Endometrium (tissue), 2 donors: ENCODE measurements around the gene COL26A1.
"Not testable (repeated sequence)": the region's sequence is repeated elsewhere in the genome, so short reads cannot be mapped to it uniquely, and the experiment has no call there.

Experiments
- FAIRE-seq: peaks from 2 replicates; lab custom pipeline; 2012; peaks lifted over from hg19 to GRCh38; lab: Jason Lieb, UNC
- donor health status: control.
- donor health status: control.

Gene COL26A1

DNA sequence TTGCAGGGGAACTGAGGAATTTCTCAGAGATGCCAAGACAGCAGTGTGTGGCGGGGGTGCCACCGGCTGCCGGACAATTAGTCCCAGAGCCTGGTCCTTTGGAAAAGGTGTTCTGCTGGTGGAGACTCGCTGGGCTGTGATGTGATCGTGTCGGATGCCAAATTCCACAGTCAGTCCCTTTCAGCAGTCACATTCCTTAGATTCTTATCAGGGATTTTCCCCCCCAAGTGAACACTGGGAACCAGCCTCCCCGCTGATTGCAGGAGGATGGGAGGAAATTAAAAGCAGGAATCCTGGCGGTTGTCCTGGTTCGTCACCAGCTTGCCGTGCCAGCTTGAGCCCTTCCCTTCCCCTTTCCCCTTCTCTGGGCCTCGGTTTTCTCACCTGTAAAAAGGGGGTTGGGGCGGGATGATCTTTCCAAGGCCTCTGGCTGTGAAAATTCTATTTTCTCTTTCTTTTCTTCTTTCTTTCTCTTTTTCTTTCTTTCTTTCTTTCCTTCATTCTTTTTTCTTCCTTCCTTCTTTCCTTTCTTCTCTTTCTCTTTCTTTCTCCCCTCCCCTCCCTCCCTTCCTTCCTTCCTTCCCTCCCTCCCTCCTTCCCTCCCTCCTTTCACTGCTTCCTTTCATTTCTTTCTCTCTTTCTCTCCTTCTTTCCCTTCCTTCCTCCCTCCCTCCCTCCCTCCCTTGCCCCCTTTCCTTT is 39.6 kb downstream of the COL26A1 start:
- FAIRE-seq, result no peak

DNA sequence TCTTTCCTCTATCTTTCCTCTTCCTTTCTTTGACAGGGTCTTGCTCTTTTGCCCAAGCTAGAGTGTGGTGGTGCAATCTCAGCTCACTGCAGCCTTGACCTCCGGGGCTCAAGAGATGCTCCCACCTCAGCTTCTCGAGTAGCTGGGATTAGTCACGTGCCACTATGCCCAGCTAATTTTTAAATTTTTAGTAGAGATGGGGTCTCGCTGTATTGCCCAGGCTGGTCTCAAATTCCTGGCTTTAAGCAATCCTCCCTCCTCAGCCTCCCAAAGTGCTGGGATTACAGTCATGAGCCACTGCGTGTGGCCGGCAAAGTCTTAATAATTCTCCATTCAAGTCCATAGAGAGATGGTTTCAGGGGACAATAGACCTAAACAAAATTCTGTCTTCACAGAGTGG is 40.2 kb downstream of the COL26A1 start:
- no peak for FAIRE-seq

DNA sequence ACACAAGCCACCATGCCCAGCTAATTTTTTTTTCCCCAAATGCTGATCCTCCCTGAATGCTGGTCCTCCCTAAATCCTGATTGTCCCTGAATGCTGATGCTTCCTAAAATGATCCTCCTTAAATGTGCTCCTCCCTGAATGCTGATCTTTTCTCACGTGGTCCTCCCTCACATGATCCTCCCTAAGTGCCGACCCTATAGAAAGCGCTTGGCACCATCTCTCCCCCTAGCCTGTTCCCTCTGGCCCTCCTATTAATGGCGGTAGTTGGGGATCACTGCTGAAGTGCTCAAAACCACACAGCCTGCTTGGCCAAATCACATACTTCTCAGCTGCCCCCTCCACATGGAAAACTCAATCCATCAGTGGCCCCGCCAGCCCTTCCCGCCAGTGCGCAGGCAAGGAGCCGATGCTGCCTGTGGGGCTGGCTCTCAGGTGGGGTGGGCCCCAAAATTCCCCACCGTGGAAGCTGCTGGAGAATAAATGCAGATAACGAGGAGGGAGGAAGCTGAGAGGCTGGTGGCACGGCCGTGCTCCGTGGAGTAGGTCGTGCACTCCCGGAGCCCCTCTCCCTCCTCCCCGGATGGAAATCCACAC is 42.9 kb downstream of the COL26A1 start:
- FAIRE-seq, result no peak

DNA sequence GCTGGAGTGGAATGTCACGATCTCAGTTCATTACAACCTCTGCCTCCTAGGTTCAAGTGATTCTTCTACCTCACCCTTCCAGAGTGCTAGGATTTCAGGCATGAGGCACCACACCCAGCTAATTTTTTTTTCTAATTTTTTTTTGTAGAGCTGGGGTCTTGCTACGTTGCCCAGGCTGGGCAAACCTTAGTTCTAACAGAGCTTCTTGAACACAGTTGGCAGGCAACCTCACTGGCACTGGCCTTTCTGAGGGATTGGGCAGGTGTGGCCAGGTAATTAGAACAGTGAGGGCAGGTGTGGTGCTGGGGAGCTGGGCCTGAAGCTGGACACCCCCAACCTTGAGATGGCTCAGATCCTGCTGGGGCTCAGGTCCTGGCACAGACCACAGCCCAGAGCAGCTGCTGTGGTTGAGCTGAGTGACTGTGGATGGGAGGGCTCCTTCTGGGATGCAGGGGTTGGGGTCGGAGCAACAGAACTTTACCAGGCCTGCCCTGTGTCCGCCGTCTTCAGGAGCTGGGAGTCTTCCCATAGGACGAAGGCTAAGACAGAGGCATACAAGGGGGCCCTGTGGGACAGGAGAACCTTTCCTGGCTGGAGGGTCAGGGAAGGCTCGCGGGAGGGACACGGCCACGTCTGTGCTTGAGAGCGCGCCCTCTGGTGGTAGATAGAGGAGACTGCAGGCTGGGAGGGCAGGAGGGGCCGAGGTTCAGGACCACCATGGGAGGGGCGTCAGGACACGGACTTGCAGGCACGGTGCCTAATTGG is 48.2 kb downstream of the COL26A1 start:
- no peak for FAIRE-seq

DNA sequence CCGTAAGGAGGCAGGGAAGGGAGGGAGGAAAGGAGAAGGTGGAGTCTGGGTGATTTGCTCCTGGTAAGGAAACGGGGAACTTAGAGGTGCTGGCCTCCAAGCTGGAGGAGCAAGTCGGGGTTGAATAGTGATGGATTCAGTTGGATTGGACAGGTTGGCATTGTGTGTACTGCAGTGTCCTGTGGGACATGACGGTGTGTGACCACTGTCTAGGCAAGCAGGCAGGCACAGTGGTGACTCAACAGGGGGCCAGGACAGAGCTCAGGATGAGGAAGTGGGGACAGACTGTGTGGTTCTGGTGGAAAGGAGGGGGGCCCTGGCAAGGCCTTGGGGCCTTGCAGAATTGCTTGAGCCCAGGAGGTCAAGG is 48.8 kb downstream of the COL26A1 start:
- no peak for FAIRE-seq

DNA sequence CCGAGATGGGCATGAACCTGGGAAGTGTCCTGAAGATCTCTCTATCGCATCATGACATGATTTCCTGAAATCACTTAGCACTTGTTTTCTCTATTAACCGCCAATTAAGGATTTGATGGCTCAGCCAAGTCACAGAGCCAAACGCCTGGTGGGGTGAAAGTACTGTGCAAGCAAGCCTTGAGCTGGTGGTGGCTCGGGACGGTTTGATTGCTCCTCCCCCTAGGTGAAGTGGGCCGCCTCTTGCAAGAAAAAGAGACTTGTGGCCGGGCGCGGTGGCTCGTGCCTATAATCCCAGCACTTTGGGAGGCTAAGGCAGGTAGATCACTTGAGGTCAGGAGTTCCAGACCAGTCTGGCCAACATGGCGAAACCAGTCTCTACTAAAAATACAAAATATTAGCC is 50.3 kb downstream of the COL26A1 start:
- FAIRE-seq, result no peak

DNA sequence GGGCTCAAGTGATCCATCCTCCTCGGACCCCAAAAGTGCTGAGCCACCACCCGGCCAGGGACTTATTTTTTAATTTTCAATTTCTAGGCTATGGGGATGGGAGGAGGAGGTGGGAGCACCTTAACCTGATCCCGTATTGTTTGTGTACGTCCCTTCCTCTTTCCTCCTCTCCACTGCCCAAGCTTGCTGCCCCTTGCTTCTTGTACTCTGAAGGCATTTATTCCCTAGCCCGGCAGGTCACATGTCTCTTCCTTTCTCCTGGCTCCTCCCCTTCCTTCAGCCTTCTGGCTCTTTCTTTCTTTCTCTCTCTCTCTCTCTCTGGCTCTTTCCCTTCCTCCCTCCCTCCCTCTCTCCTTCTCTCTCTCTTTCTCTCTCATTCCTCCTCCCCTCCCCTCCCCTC is 56.0 kb downstream of the COL26A1 start:
- no peak for FAIRE-seq

DNA sequence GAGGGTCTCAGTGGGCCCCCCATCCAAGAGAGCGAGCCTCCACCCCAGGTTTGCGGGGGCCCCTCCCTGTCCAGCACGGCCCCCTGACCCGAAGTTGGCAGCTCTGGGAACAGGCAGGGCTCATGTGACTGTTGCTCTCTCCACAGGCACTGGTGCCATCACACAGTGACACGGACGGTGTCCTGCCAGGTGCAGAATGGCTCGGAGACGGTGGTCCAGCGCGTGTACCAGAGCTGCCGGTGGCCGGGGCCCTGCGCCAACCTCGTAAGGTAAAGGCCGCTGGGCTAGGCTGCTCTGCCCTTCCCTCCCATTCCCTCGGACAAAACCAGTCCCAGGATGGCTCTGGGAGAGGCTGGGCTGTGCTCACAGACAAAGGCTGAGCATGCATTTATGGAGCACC is 57.2 kb downstream of the COL26A1 start:
- FAIRE-seq, result no peak

DNA sequence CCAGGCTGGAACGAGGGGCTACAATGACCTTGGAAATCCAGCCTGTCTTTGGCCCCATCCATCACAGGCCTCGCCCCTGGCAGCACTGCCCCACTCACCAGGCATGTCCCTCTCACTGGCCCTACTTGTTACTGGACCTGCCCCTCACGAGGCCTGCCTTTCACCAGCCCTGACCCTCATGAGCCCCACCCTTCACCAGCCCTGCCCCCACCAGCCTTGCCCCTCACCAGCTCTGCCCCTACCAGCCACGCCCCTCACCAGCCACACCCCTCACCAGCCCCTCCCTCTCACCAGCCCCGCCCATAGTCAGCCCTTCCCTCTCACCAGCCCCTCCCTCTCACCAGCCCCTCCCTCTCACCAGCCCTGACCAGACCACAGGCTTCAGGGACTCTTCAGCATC is 57.8 kb downstream of the COL26A1 start:
- no peak for FAIRE-seq

DNA sequence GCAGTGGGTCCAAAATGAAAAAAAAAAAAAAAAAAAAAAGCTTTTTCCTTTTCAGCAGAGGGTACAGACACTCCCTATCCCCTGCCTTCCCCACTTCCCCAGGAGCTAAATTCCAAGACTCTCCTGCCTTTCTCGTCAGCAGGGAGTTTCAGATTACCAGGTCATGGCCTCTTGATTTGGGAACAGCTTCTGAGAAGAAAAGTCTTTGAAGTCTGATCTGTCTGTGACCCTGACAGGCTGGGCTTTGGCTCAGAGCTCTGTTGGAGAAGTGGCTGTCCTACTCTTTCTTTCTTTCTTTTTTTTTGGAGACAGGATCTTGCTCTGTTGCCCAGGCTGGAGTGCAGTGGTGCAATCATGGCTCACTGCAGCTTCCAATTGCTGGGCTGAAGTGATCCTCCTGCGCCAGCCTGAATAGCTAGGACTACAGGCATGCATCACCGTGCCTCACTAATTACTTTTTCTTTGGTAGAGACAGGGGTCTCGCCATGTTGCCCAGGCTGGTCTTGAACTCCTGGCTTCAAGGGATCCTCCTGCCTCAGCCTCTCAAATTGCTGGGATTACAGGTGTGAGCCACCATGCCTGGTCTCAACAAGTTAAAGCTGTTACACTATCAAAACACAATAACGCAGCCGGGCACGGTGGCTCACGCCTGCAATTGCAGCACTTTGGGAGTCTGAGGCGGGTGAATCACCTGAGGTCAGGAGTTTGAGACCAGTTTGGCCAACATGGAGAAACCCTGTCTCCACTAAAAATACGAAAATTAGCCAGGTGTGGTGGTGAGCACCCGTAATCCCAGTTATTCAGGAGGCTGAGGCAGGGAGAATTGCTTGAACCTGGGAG is 59.9 kb downstream of the COL26A1 start:
- no peak for FAIRE-seq

DNA sequence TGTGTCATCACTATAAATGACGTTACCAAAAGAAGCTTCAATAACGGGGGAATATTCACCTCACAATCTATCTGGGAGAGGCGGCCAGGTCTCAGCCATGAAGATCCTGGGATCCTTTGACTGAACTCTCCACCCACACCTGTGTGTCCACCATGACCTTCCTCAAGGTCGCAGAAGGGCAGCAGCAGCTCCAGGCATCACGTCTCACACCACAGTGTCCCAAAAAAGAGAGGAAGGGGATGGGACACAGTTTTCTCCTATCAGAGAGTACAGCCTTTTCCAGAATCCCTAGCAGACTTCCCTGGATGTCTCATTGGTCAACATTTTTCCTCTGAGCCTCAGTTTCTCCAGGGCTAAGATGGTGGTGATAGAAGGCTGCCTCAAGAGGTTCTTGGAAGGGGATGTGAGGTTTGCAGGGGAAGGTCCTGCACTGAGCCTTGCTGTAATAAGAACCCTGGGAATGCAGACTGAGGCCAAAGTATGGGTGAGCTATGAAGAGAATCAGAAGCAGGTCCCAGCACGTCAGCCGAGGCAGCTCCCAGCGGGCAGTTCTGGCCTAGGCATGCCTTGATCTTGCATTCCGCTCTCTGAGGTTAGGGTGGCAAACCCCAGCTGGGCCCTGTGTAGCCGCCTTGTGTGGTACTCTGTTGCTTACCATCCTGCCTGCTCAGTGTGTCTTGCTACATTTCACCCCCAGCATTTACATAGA is 63.8 kb downstream of the COL26A1 start:
- no peak for FAIRE-seq

DNA sequence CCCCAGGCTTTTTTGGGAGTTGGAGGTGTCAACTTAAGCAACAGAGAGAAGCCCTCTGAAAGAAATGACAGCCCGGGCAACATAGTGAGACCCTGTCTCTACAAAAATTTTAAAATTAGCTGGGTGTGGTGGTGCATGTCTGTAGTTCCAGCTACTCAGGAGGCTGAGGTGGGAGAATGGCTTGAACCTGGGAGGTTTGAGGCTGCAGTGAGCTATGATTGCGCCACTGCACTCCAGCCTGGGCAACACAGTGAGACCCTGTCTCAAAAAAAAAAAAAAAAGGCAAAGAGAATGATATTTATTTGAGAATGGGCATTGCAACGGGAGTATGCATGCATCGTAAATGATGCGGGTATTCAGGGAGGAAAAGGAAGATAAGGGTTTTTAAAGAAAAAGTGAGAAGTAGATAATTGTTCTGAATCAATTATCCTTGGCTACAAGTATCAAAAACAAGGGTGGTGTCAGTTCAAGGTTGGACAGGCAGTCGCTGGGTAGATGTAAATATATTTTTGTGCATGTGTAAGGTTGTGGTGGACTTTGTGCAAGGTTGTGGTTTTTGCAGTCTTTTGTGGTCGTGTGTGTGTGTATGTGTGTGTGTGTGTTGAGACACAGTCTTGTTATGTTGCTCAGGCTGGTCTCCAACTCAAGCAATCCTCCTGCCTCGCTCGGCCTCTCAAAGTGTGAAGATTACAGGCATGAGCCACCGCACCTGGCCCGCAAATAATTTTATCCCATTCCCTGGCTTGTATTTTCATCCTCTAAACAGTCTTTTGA is 65.6 kb downstream of the COL26A1 start:
- no peak for FAIRE-seq

DNA sequence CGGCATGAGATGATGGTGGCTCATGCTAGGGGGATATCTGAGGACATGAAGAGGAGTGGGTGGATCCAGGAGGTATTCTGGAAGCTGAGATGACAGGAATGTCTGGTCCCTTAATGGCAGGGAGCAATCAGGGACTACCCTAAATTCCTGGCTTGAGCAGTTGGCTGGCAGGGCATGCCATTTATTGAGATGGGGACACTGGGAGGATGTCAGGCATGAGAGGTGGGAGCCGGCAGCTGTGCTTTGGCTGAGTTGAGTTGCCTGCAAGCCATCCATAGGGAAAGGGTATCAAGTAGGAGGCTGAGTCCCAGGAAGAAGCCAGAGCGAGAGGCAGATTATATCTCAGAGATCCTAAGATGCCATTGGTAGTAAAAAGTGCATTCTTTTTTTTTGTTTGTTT is 69.6 kb downstream of the COL26A1 start:
- no peak for FAIRE-seq

DNA sequence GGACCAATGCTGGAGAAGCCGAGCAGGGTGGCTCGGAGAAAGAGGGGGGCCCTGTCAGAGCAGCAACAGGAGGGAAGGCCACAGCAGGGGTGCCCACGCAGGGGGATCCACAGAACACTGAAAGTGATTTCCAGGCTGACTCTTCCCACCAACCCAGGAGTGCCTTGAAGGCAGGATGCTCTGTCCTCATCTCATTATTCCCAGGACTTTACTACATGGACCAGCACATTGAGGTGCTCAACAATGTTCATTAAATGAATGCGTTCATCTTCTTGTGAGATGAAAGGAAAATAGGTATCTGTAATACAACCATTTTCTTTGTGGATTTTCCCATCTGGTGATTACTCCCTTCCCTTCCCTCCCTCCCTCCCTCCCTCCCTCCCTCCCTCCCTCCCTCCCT is 71.0 kb downstream of the COL26A1 start:
- FAIRE-seq, result no peak

DNA sequence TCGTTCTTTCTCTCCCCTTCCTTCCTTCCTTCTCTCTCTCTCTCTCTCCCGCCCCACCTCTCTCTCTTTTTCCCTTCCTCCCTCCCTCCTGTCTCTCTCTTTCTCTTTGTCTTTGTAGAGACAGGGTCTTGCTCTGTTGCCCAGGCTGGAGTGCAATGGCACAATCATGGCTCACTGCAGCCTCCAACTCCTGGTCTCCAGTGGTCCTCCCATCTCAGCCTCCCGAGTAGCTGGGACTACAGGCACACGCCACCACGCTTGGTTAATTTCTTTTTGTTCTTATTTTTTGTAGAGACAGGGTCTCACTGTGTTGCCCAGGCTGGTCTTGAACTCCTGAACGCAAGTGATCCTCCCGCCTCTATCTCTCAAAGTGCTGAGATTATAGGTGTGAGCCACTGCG is 71.5 kb downstream of the COL26A1 start:
- not testable (repeated sequence) for FAIRE-seq

DNA sequence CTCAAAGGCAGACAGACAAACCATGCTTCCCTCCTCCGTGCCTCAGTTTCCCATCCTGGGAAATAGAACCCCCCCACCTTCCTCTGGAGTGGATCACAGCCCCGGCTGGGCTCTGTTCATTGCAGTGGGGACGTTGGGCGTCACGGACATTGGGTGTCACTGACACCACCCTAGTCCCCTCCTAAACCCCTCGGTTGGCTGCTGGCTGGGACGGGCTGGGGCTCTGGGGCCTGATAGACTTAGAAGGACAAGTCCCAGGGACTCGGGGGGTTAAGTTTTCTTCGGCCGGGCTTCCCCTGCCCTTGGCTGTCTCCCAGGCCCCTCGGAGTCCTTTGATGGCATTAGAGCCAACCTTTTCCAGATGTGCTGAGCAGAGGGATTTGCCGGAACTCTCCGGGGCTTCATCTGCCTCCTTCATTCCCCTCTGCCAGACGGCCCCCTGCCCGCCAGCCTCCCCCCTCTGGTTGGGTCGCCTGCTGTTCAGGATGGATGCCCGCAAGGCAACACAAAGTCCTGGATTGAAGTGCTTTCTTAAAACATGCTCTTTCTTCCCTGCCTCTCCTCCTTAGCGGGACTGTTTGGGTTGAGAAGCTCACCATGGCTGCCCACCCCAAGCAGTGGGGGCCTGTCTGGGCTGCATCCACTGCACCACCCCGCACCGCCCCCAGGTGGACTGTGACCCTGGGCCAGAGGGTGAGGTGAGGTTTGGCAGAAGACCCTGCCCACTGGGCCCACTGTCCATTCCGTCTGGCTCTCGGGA is 73.0 kb downstream of the COL26A1 start:
- FAIRE-seq, result no peak

DNA sequence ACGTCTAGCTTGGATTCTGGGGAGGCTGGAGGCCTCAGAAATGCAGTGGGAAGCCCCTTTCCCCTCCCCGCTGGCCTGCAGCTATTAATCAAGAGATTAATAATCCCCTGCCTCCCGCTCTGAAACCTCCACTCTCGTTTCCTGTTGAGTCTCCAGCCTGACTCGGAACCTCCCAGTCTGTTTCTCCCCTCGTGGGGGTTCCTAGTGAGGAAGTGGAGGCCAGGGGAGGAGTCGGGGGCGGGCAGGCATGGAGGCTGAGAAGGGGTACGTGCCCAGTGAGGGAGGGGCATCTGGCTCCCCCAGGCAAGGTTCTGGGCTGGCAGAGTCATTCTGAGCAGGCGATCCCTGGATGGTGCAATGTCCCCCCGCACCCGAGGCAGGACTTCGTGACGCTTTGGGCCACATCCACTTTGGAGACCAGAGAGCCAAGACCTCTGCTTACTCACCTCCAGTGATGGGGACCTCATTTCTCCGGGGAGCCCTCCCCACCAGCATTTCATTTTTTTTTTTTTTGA is 73.6 kb downstream of the COL26A1 start:
- FAIRE-seq, result no peak

DNA sequence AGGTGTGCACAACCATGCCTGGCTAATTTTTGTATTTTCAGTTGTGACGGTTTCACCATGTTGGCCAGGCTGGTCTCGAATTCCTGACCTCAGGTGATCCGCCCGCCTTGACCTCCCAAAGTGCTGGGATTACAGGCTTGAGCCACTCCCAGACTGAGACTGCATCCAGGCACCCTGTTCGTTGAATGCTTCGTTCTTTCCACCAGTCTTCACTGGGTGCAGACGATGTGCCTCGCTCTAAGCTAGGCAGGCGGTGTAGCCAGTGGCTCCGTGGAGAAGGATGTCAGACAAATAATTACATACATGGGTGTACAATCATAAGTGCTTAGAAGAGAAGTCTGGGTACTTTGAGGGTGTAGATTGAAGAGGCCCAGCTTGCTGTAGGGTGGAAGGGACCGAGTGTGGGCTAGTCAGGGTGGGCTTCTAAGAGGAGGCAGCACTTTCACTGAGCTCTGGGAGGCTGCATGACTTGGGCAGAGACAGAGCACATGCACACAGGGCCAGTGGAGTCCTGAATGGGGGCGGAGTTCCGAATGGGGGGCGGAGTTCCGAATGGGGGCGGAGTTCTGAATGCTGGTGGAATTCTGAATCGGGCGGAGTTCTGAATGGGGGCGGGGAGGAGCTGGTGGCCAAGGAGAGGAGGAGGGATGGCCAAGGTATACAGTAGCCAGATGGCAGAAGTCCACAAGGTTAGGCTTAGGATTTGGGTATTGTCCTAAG is 74.3 kb downstream of the COL26A1 start:
- no peak for FAIRE-seq

DNA sequence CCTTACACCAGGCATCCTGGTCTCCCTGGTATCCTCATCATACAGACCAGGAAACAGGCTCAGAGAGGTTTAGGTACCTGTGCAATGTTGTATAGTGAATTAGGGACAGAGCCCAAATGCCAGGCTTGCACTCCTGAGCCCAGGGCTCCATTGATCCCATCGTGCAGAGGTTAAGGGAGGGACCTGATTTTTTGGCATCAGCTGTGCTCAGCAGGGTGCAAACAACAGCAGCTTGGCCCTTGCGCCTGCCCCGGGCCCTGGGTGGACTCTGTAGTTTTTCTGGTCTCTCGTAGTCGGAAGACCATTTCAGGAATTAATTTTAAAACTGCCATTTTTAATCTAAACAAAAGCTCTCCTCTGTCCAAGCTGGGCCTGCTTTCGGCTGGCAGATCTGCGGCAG is 79.2 kb downstream of the COL26A1 start:
- no peak for FAIRE-seq
